Measurements from ENCODE around the gene CLOCK. TPM values are rescaled to one million over a fixed set of nuclear protein-coding genes. Genes with fewer than 3 reads are reported as not detected.

Gene CLOCK
- total and polyA plus RNA-seq, 10 of the 15 experiments (the other 5 are each of a cell fraction or from before 2014, with no cell fraction given) = 2.8 to 11.7 (median 10.4) TPM

GRCh38 chr4:55395529-55396307 lies 151.0 kb downstream of the CLOCK start, which contains the start of gene TMEM165 (continued):
- TF ChIP-seq ZNF687 (IDR thresholded peaks at IDR 0.05) (0 out of 2 replicates have a peak, but pooled peaks have one; percentile 44), NFXL1 (IDR thresholded peaks at IDR 0.05; ENCODE audit: borderline replicate concordance) (no peak), KLF5 (IDR thresholded peaks at IDR 0.05; ENCODE audit: partially characterized antibody) (no peak), ELK1 (IDR thresholded peaks at IDR 0.05; ENCODE audit: low read depth, low read length) (no peak), ZNF217 (IDR thresholded peaks at IDR 0.05) (0 out of 2 replicates have a peak, but pooled peaks have one; percentile 19), SMC3 (IDR thresholded peaks at IDR 0.05; ENCODE audit: borderline replicate concordance, low read length) (no peak), ZNF384 (IDR thresholded peaks at IDR 0.05; ENCODE audit: borderline replicate concordance, low read depth, low read length) (no peak), ASH2L (IDR thresholded peaks at IDR 0.05; ENCODE audit: borderline replicate concordance, low read depth) (no peak; the same call in 1 of the 2 replicates), TCF3 (IDR thresholded peaks at IDR 0.05; ENCODE audit: borderline replicate concordance, insufficient read depth, low read depth, low read length) (peak; percentile 84), KDM1A (IDR thresholded peaks at IDR 0.05; ENCODE audit: borderline replicate concordance) (no peak), RFX5 (IDR thresholded peaks at IDR 0.05; ENCODE audit: low read depth, low read length) (peak; percentile 83; the same call in 1 of the 2 replicates), NR2F1 (conservative IDR thresholded peaks at IDR 0.05) (peak; percentile 77), SREBF2 (IDR thresholded peaks at IDR 0.05; ENCODE audit: low read length) (no peak), NR2C1 (IDR thresholded peaks at IDR 0.05) (peak; percentile 42; the same call in 1 of the 2 replicates), RUNX3 (IDR thresholded peaks at IDR 0.05; ENCODE audit: low read length) (peak; percentile 6), ATF2 (IDR thresholded peaks at IDR 0.05; ENCODE audit: low read length) (no peak), PRDM15 (CRISPR knock-in tag; IDR thresholded peaks at IDR 0.05) (no peak), ATF7 (IDR thresholded peaks at IDR 0.05; ENCODE audit: low read depth) (0 out of 2 replicates have a peak, but pooled peaks have one; percentile 32), CHD1 (IDR thresholded peaks at IDR 0.05; ENCODE audit: low read depth, low read length) (0 out of 2 replicates have a peak, but pooled peaks have one; percentile 30), CBX5 (IDR thresholded peaks at IDR 0.05; ENCODE audit: low read depth) (no peak)
